Neural cell (in vitro differentiated cells): ENCODE measurements around the gene LMO7. TPM values are rescaled to one million over a fixed set of nuclear protein-coding genes. Genes with fewer than 3 reads are reported as not detected.

Source experiments
- H2AFZ ChIP-seq: fragments of 200-600, 300-800 bp; sonication (generic), shearing (Covaris generic); 2 replicates; pipeline ENCODE4 v1.6.0; 2014; ENCODE audit warnings: low read depth, mild to moderate bottlenecking, antibody characterized with exemption, low read length, moderate library complexity
- H3F3A ChIP-seq: fragments of 200-600 bp; shearing (Covaris generic); 2 replicates; pipeline ENCODE4 v1.6.1; 2016; ENCODE audit warnings: mild to moderate bottlenecking, moderate library complexity, mixed read lengths, antibody characterized with exemption, low read length; ENCODE audit not compliant: insufficient read depth, poor library complexity, severe bottlenecking
- H3K27ac ChIP-seq: fragments of 200-600, 300-800 bp; sonication (generic), shearing (Covaris generic); 2 replicates; pipeline ENCODE4 v1.5.1; 2014; ENCODE audit warnings: mild to moderate bottlenecking, low read length, moderate library complexity
- H3K27me3 ChIP-seq: fragments of 300-800, 200-600 bp; sonication (generic), shearing (Covaris generic); 2 replicates; pipeline ENCODE4 v1.6.0; 2014; ENCODE audit warnings: mild to moderate bottlenecking, low read depth, low read length, moderate library complexity; ENCODE audit not compliant: insufficient read depth
- H3K36me3 ChIP-seq: fragments of 300-800, 200-600 bp; sonication (generic), shearing (Covaris generic); 2 replicates; pipeline ENCODE4 v1.5.1; 2014; ENCODE audit warnings: mild to moderate bottlenecking, antibody characterized with exemption, low read length, moderate library complexity; ENCODE audit not compliant: insufficient read depth
- H3K4me2 ChIP-seq: fragments of 300-800, 200-600 bp; sonication (generic), shearing (Covaris generic); 2 replicates; pipeline ENCODE4 v1.6.0; 2014; ENCODE audit warnings: mild to moderate bottlenecking, low read length
- H3K4me3 ChIP-seq: fragments of 300-800, 200-600 bp; sonication (generic), shearing (Covaris generic); 2 replicates; pipeline ENCODE4 v1.5.1; 2014; ENCODE audit warnings: mild to moderate bottlenecking, low read length, moderate library complexity
- H3K79me2 ChIP-seq: fragments of 200-600 bp; shearing (Covaris generic); replicated peaks from 2 replicates; pipeline ENCODE4 v1.6.0; 2014; ENCODE audit warnings: mild to moderate bottlenecking, low read length, moderate library complexity; ENCODE audit not compliant: insufficient read depth
- H3K9ac ChIP-seq: fragments of 300-800, 200-600 bp; sonication (generic), shearing (Covaris generic); 2 replicates; pipeline ENCODE4 v1.6.1; 2016; ENCODE audit warnings: mild to moderate bottlenecking, low read length, mixed read lengths
- H3K9me2 ChIP-seq: fragments of 200-600 bp; shearing (Covaris generic); 2 replicates; pipeline ENCODE4 v1.6.1; 2016; ENCODE audit warnings: mild to moderate bottlenecking, low read length, mixed read lengths; ENCODE audit not compliant: insufficient read depth
- H3K9me3 ChIP-seq: fragments of 200-600, 300-800 bp; sonication (generic), shearing (Covaris generic); 2 replicates; pipeline ENCODE4 v1.6.1; 2016; ENCODE audit warnings: mild to moderate bottlenecking, mixed run types, low read length, moderate library complexity, mixed read lengths
- H4K20me1 ChIP-seq: fragments of 200-600 bp; shearing (Covaris generic); 2 replicates; pipeline ENCODE4 v1.6.1; 2016; ENCODE audit warnings: mild to moderate bottlenecking, mixed run types; ENCODE audit not compliant: insufficient read depth
- EP300 ChIP-seq: fragments of 450-650 bp; conservative IDR thresholded peaks from 2 replicates; pipeline ENCODE4 v1.6.1; 2014; ENCODE audit warnings: antibody characterized with exemption, mild to moderate bottlenecking, moderate library complexity; ENCODE audit not compliant: poor library complexity, severe bottlenecking
- EZH2 ChIP-seq: fragments of 200-600, 300-800 bp; shearing (Covaris generic), sonication (generic); IDR thresholded peaks from 2 replicates; pipeline ENCODE4 v1.6.1; 2014; ENCODE audit warnings: antibody characterized with exemption, low read length, borderline replicate concordance, mild to moderate bottlenecking; ENCODE audit not compliant: insufficient read depth, poor library complexity, severe bottlenecking
- MXI1 ChIP-seq: fragments of 450-650 bp; conservative IDR thresholded peaks from 2 replicates; pipeline ENCODE4 v1.6.1; 2014; ENCODE audit warnings: antibody characterized with exemption, mild to moderate bottlenecking; ENCODE audit not compliant: poor library complexity, severe bottlenecking
- POLR2AphosphoS5 ChIP-seq: IDR thresholded peaks from 2 replicates; pipeline ENCODE4 v1.6.1; 2012
- REST ChIP-seq: IDR thresholded peaks from 2 replicates; pipeline ENCODE4 v1.6.1; 2012; ENCODE audit warnings: borderline replicate concordance
- TAF1 ChIP-seq: IDR thresholded peaks from 2 replicates; pipeline ENCODE4 v1.6.1; 2012; ENCODE audit warnings: low read depth
- polyA plus RNA-seq: library from polyadenylated mRNA; depleted of rRNA; stranded (reverse); fragments of >200 nt; gene quantifications from 2 replicates; pipeline ENCODE4 v1.2.3, GENCODE V29; 2014

LMO7 gene
- polyA plus RNA-seq, 1 donor from 2014 or later, result 14.2 TPM

- Histone ChIP-seq H3K9me2 (no peaks in the 10 kb centered on the region), H3K36me3 (no peaks in the 10 kb centered on the region), H3K79me2 (no peaks in the 10 kb centered on the region), H2AFZ (no peak overlapping the region), H3F3A (no peaks in the 10 kb centered on the region), H3K4me2 (no peak overlapping the region), H3K27me3 (no peaks in the 10 kb centered on the region), H3K9ac (no peak overlapping the region), H3K27ac (peak overlapping the region; percentile 3), H4K20me1 (no peaks in the 10 kb centered on the region), H3K9me3 (no peaks in the 10 kb centered on the region), H3K4me3 (no peak overlapping the region)
- TF ChIP-seq EP300 (no peak), MXI1 (no peak), REST (peak; percentile 77)
Measured at GRCh38 chr13:75829830-75830229, 193.7 kb downstream of the LMO7 start.

GRCh38 chr13:75830842-75831241 is 194.7 kb downstream of the LMO7 start:
- no peaks in the 10 kb centered on the region for H3K27me3 ChIP-seq
- no peak overlapping the region for H3K4me3 ChIP-seq
- H3F3A ChIP-seq, result no peaks in the 10 kb centered on the region
- no peak overlapping the region for H3K9ac ChIP-seq
- H3K9me2 ChIP-seq, result no peaks in the 10 kb centered on the region
- H2AFZ ChIP-seq, result no peak overlapping the region
- no peak overlapping the region for H3K27ac ChIP-seq
- no peak for TF ChIP-seq TAF1
- no peak overlapping the region for H3K4me2 ChIP-seq
- H4K20me1 ChIP-seq, result no peaks in the 10 kb centered on the region
- no peaks in the 10 kb centered on the region for H3K79me2 ChIP-seq
- no peaks in the 10 kb centered on the region for H3K36me3 ChIP-seq
- no peaks in the 10 kb centered on the region for H3K9me3 ChIP-seq

DNA sequence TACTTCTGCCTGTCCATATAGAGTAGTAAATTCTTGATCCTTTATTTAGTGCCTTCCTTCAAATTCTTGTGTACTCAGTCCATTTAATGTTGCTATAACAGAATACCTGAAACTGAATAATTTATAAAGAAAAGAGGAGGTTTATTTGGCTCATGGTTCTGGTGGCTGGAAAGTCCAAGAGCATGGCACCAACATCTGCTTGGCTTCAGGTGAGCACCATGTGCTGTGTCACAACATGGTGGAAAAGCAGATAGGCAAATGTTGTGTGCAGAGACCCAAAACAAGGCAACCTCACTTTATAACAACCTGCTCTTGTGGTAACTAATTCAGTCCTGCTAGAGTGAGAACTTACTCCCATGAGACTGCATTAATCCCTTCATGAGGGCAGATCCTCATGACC is 195.3 kb downstream of the LMO7 start:
- Histone ChIP-seq H2AFZ (no peak overlapping the region), H3K36me3 (no peaks in the 10 kb centered on the region), H3K9me2 (no peaks in the 10 kb centered on the region), H3K27ac (no peak overlapping the region), H3K79me2 (no peaks in the 10 kb centered on the region), H3F3A (no peaks in the 10 kb centered on the region), H3K9ac (no peak overlapping the region), H3K9me3 (no peaks in the 10 kb centered on the region), H4K20me1 (no peaks in the 10 kb centered on the region), H3K4me2 (no peak overlapping the region), H3K27me3 (no peaks in the 10 kb centered on the region), H3K4me3 (no peak overlapping the region)
- TF ChIP-seq POLR2AphosphoS5 (no peak), MXI1 (no peak), REST (no peak), EP300 (no peak), TAF1 (no peak), EZH2 (no peak)
